WI38 (cell line): ENCODE data around the gene PDSS2.

ENCODE experiments used
- H3K4me3 ChIP-seq: 2 replicates; pipeline ENCODE4 v1.5.1; 2011; ENCODE audit warnings: low read depth, mild to moderate bottlenecking, control low read depth, low read length
- TF ChIP-seq, protein P1 (sequence below): IDR thresholded peaks from 2 replicates; pipeline ENCODE4 v1.5.1; 2012; ENCODE audit warnings: low read depth, mild to moderate bottlenecking, control low read depth, low read length

Gene PDSS2

GRCh38 chr6:107459283-107460082, at the start of gene PDSS2:
Gene PDSS2 (minus strand): TSS chr6:107459564. CDS start chr6:107459285, 279 bp downstream.
- H3K4me3 ChIP-seq: peak within 1 kb of the TSS; percentile 95
- TF ChIP-seq, protein P1, sequence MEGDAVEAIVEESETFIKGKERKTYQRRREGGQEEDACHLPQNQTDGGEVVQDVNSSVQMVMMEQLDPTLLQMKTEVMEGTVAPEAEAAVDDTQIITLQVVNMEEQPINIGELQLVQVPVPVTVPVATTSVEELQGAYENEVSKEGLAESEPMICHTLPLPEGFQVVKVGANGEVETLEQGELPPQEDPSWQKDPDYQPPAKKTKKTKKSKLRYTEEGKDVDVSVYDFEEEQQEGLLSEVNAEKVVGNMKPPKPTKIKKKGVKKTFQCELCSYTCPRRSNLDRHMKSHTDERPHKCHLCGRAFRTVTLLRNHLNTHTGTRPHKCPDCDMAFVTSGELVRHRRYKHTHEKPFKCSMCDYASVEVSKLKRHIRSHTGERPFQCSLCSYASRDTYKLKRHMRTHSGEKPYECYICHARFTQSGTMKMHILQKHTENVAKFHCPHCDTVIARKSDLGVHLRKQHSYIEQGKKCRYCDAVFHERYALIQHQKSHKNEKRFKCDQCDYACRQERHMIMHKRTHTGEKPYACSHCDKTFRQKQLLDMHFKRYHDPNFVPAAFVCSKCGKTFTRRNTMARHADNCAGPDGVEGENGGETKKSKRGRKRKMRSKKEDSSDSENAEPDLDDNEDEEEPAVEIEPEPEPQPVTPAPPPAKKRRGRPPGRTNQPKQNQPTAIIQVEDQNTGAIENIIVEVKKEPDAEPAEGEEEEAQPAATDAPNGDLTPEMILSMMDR: peak; percentile 30

- TF ChIP-seq, protein P1: no peak
- no peak overlapping the region for H3K4me3 ChIP-seq
Measured at GRCh38 chr6:107506145-107506544, 46.8 kb upstream of the PDSS2 start.

DNA sequence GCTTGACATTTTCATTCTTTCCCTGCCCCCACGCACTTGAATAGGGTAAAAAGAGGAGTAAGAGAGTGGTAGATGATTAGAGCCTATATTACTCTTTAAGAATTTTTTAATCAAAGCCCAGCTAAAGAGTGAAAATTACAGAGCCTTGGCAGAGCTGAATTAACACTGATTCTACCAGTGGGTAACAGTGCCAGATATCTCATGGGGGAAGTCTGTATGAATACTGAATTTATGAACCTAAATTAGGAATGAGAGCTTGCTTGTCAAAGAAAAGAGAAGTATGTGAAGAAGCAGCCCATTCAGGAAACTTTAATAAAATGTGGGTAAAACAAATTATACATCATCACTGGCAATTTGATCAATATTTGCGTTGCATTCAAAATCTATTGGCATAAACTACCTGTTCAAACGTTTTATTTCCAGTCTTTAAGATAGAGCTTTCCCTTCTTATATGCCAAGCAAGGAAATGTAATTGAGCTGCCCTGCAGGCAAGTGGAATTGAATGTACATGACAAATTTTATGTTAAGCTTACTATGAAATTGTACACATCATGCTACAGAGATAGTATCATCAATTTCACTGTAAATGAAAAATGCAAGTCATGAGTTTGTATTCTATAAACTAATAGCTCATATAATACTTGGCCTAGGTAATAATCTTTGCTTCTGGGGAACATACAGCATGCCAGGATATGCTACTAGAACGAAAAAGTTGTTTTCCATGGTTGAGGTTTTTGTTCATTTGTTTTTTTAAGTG, 45.1 kb upstream of the PDSS2 start:
- no peak overlapping the region for H3K4me3 ChIP-seq
- TF ChIP-seq, protein P1: no peak

DNA sequence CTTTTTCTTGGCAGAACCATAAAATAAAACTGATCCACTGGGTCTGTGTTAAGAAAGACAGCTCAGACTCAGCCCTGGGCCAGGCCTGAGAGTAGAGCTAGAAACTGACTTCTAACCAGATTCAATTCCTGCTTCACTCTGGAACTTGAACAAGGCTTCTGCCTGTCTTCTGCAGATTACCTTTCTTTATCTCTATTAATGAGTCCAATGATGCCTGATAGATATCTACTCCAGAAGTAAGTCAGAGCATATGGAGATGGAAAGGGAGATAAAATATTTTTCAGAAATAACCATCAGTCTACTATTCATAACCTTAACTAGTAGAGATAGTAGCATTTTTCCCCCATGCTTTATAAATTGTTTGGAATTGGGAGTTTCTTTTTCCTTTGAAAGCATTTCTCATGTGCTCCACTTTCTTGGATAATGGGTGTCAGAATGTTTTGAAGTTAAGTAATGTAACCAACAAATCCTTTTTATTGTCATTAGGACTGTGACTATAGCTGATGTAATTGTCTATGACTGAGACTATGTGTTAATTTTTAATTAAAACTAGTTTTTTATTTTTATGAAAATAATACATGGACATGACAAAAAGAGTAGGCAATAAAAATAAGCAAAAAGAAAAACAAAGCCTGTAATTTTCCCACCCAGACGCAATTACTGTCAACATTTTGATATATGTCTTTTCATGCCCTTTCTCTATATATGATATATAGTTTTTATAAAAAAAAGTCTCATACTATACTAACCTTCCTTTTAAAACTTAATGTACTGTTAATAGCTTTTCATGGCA, 37.7 kb upstream of the PDSS2 start:
- H3K4me3 ChIP-seq: no peak overlapping the region
- TF ChIP-seq, protein P1: no peak

- TF ChIP-seq, protein P1: no peak
- no peak overlapping the region for H3K4me3 ChIP-seq
Measured at GRCh38 chr6:107495971-107496370, 36.6 kb upstream of the PDSS2 start.

GRCh38 chr6:107495196-107495643, 35.9 kb upstream of the PDSS2 start:
- H3K4me3 ChIP-seq: peak overlapping the region; percentile 40
- TF ChIP-seq, protein P1: no peak
